Right ventricle myocardium superior (tissue), 1 donor: ENCODE results near the gene SPSB1. TPM values are rescaled to one million over a fixed set of nuclear protein-coding genes. Genes with fewer than 3 reads are reported as not detected.

ENCODE experiments used
- ATAC-seq: fragments of 200-7000 bp; cut with Tn5 transposase; one replicate; pipeline ENCODE4 v1.9.1; 2020; ENCODE audit warnings: mild to moderate bottlenecking; ENCODE audit not compliant: poor library complexity
- DNase-seq: peaks from one replicate; pipeline ENCODE4 v3.0.0-alpha.2; 2020
- intact Hi-C: fragments of 100-400 bp; cut with DNase I; formaldehyde crosslinking; loops from one replicate; pipeline ENCODE4 v1.11.2; 2022
- total RNA-seq: library from RNA; stranded (reverse); fragmentation: NEBNext Ultra II Directional; extraction: Animal tissue kit (Norgen Biotek cat#: 25700); gene quantifications from one replicate; pipeline ENCODE4 v1.2.1, GENCODE V29; 2021
- donor health status: DM: no; HTN: yes; CAD: no; lungs with severe emphysema.

The SPSB1 gene
- total RNA-seq, 1 donor from 2014 or later, result 13.0 TPM

GRCh38 chr1:9326596-9326995, 33.9 kb downstream of the SPSB1 start:
- DNase-seq, result no peak
- intact Hi-C loops, result no loop called here
- no peak for ATAC-seq

GRCh38 chr1:9328201-9328600, 35.5 kb downstream of the SPSB1 start:
- DNase-seq (no peak), ATAC-seq (no peak)
- intact Hi-C loops, result no loop called here

- ATAC-seq (no peak), DNase-seq (no peak)
- intact Hi-C loops, result no loop called here
Measured at GRCh38 chr1:9328715-9329114, 36.0 kb downstream of the SPSB1 start.

- intact Hi-C loops, result no loop called here
- no peak for ATAC-seq
- DNase-seq, result no peak
Measured at GRCh38 chr1:9331016-9331415, 38.3 kb downstream of the SPSB1 start.

GRCh38 chr1:9331558-9332346, 39.1 kb downstream of the SPSB1 start:
- intact Hi-C loops, result no loop called here
- ATAC-seq (no peak), DNase-seq (no peak)

GRCh38 chr1:9332513-9333143, 39.9 kb downstream of the SPSB1 start:
- intact Hi-C loops, result no loop called here
- DNase-seq (no peak), ATAC-seq (peak; percentile 19)

GRCh38 chr1:9338397-9339246, 45.9 kb downstream of the SPSB1 start:
- ATAC-seq (peak; percentile 55), DNase-seq (peak; percentile 66)
- intact Hi-C loops, result no loop called here

GRCh38 chr1:9340172-9340854, 47.6 kb downstream of the SPSB1 start:
- intact Hi-C loops, result no loop called here
- ATAC-seq, result peak; percentile 32
- DNase-seq, result no peak

GRCh38 chr1:9340864-9341263, 48.2 kb downstream of the SPSB1 start:
- DNase-seq, result no peak

GRCh38 chr1:9341301-9341845, 48.7 kb downstream of the SPSB1 start:
- ATAC-seq, result no peak
- intact Hi-C loops, result no loop called here
- no peak for DNase-seq

More at GRCh38 chr1:9340864-9341263, 48.2 kb downstream of the SPSB1 start:
- peak; percentile 28 for ATAC-seq
- intact Hi-C loops, result no loop called here

- DNase-seq (no peak), ATAC-seq (no peak)
- intact Hi-C loops, result no loop called here
Measured at GRCh38 chr1:9343269-9343668, 50.6 kb downstream of the SPSB1 start.

GRCh38 chr1:9344426-9345200, 51.9 kb downstream of the SPSB1 start:
- intact Hi-C loops, result no loop called here
- ATAC-seq (peak; percentile 21), DNase-seq (no peak)

- intact Hi-C loops, result no loop called here
- DNase-seq (no peak), ATAC-seq (no peak)
Measured at GRCh38 chr1:9345471-9345870, 52.8 kb downstream of the SPSB1 start.

GRCh38 chr1:9345922-9346321, 53.2 kb downstream of the SPSB1 start:
- intact Hi-C loops, result no loop called here
- DNase-seq (no peak), ATAC-seq (no peak)

GRCh38 chr1:9346566-9346965, 53.9 kb downstream of the SPSB1 start:
- intact Hi-C loops, result no loop called here
- DNase-seq, result no peak
- no peak for ATAC-seq

- DNase-seq, result no peak
- intact Hi-C loops, result no loop called here
- no peak for ATAC-seq
Measured at GRCh38 chr1:9347095-9347850, 54.6 kb downstream of the SPSB1 start.

GRCh38 chr1:9349331-9349851, 56.7 kb downstream of the SPSB1 start:
- ATAC-seq (peak; percentile 24), DNase-seq (no peak)
- intact Hi-C loops, result no loop called here
